Measurements from ENCODE around the gene SHLD2.
"Not testable (repeated sequence)": the region's sequence is repeated elsewhere in the genome, so short reads cannot be mapped to it uniquely, and the experiment has no call there.

The SHLD2 gene

GRCh38 chr10:87105446-87106124 is 10.6 kb downstream of the SHLD2 start:
- Histone ChIP-seq H3F3A (ENCODE audit: insufficient read depth, low read length) (no peaks in the 10 kb centered on the region), H3K27ac (ENCODE audit: low read length) (no peak overlapping the region), H3K9ac (ENCODE audit: low read length) (no peak overlapping the region), H4K20me1 (ENCODE audit: insufficient read depth, low read length) (no peaks in the 10 kb centered on the region), H3K27me3 (replicated peaks; ENCODE audit: insufficient read depth, low read length) (no peaks in the 10 kb centered on the region), H3K9me2 (replicated peaks; ENCODE audit: insufficient read depth, low read length) (no peaks in the 10 kb centered on the region), H3K4me2 (ENCODE audit: low read depth, low read length) (no peak overlapping the region), H3K4me3 (ENCODE audit: low read length) (no peak overlapping the region), H3K4me1 (ENCODE audit: low read length) (no peaks in the 10 kb centered on the region), H2AFZ (ENCODE audit: low read length) (no peak overlapping the region), H3K79me2 (ENCODE audit: low read length) (peaks cover 34% of the 10 kb centered on the region), H3K36me3 (replicated peaks; ENCODE audit: insufficient read depth, low read length) (no peaks in the 10 kb centered on the region; the same call in 1 of the 2 replicates), H3K9me3 (replicated peaks; ENCODE audit: insufficient read depth, low read length) (no peaks in the 10 kb centered on the region)
- TF ChIP-seq EZH2 (optimal IDR thresholded peaks at IDR 0.05; ENCODE audit: low read depth, low read length) (no peak), EZH2phosphoT487 (IDR thresholded peaks at IDR 0.05; ENCODE audit: low read length) (no peak), CTCF (IDR thresholded peaks at IDR 0.05; ENCODE audit: low read length) (no peak)
- no peak for DNase-seq

- H4K20me1 ChIP-seq (ENCODE audit: insufficient read depth, low read length); DNase-seq; H3K4me3 ChIP-seq (ENCODE audit: low read length); H3K9me3 ChIP-seq (replicated peaks; ENCODE audit: insufficient read depth, low read length); H3K4me2 ChIP-seq (ENCODE audit: low read depth, low read length); H3K9ac ChIP-seq (ENCODE audit: low read length); H2AFZ ChIP-seq (ENCODE audit: low read length); H3K79me2 ChIP-seq (ENCODE audit: low read length); H3K27ac ChIP-seq (ENCODE audit: low read length); H3F3A ChIP-seq (ENCODE audit: insufficient read depth, low read length); H3K36me3 ChIP-seq (replicated peaks; ENCODE audit: insufficient read depth, low read length); H3K27me3 ChIP-seq (replicated peaks; ENCODE audit: insufficient read depth, low read length); H3K4me1 ChIP-seq (ENCODE audit: low read length); H3K9me2 ChIP-seq (replicated peaks; ENCODE audit: insufficient read depth, low read length): not testable (repeated sequence)
Measured at GRCh38 chr10:87118122-87118521, 23.1 kb downstream of the SHLD2 start.

GRCh38 chr10:87119029-87119428 is 24.0 kb downstream of the SHLD2 start:
- not testable (repeated sequence) for H3K27ac ChIP-seq (ENCODE audit: low read length); H3K4me3 ChIP-seq (ENCODE audit: low read length); DNase-seq; H3K9me3 ChIP-seq (replicated peaks; ENCODE audit: insufficient read depth, low read length); H4K20me1 ChIP-seq (ENCODE audit: insufficient read depth, low read length); H3F3A ChIP-seq (ENCODE audit: insufficient read depth, low read length); H3K9me2 ChIP-seq (replicated peaks; ENCODE audit: insufficient read depth, low read length); H2AFZ ChIP-seq (ENCODE audit: low read length); H3K9ac ChIP-seq (ENCODE audit: low read length); H3K36me3 ChIP-seq (replicated peaks; ENCODE audit: insufficient read depth, low read length); H3K27me3 ChIP-seq (replicated peaks; ENCODE audit: insufficient read depth, low read length); H3K4me2 ChIP-seq (ENCODE audit: low read depth, low read length); H3K79me2 ChIP-seq (ENCODE audit: low read length); H3K4me1 ChIP-seq (ENCODE audit: low read length)

- H3K4me1 ChIP-seq (ENCODE audit: low read length); H3K9me2 ChIP-seq (replicated peaks; ENCODE audit: insufficient read depth, low read length); H2AFZ ChIP-seq (ENCODE audit: low read length); H3K36me3 ChIP-seq (replicated peaks; ENCODE audit: insufficient read depth, low read length); H3K27me3 ChIP-seq (replicated peaks; ENCODE audit: insufficient read depth, low read length); H3K79me2 ChIP-seq (ENCODE audit: low read length); H3K27ac ChIP-seq (ENCODE audit: low read length); H3K9ac ChIP-seq (ENCODE audit: low read length); H4K20me1 ChIP-seq (ENCODE audit: insufficient read depth, low read length); H3K4me3 ChIP-seq (ENCODE audit: low read length); DNase-seq; H3K9me3 ChIP-seq (replicated peaks; ENCODE audit: insufficient read depth, low read length); H3F3A ChIP-seq (ENCODE audit: insufficient read depth, low read length); H3K4me2 ChIP-seq (ENCODE audit: low read depth, low read length): not testable (repeated sequence)
Measured at GRCh38 chr10:87123351-87123750, 28.3 kb downstream of the SHLD2 start.

- not testable (repeated sequence) for DNase-seq; H3F3A ChIP-seq (ENCODE audit: insufficient read depth, low read length); H3K4me2 ChIP-seq (ENCODE audit: low read depth, low read length); H3K9ac ChIP-seq (ENCODE audit: low read length); H3K27ac ChIP-seq (ENCODE audit: low read length); H3K27me3 ChIP-seq (replicated peaks; ENCODE audit: insufficient read depth, low read length); H2AFZ ChIP-seq (ENCODE audit: low read length); H3K36me3 ChIP-seq (replicated peaks; ENCODE audit: insufficient read depth, low read length); H4K20me1 ChIP-seq (ENCODE audit: insufficient read depth, low read length); H3K9me3 ChIP-seq (replicated peaks; ENCODE audit: insufficient read depth, low read length); H3K4me3 ChIP-seq (ENCODE audit: low read length); H3K79me2 ChIP-seq (ENCODE audit: low read length); H3K4me1 ChIP-seq (ENCODE audit: low read length); H3K9me2 ChIP-seq (replicated peaks; ENCODE audit: insufficient read depth, low read length)
Measured at GRCh38 chr10:87127048-87127447, 32.0 kb downstream of the SHLD2 start.

- not testable (repeated sequence) for H3K27me3 ChIP-seq (replicated peaks; ENCODE audit: insufficient read depth, low read length); H3K27ac ChIP-seq (ENCODE audit: low read length); H2AFZ ChIP-seq (ENCODE audit: low read length); H3K4me2 ChIP-seq (ENCODE audit: low read depth, low read length); H3K9me3 ChIP-seq (replicated peaks; ENCODE audit: insufficient read depth, low read length); H3K36me3 ChIP-seq (replicated peaks; ENCODE audit: insufficient read depth, low read length); H3K9me2 ChIP-seq (replicated peaks; ENCODE audit: insufficient read depth, low read length); H3K79me2 ChIP-seq (ENCODE audit: low read length); H3K9ac ChIP-seq (ENCODE audit: low read length); H4K20me1 ChIP-seq (ENCODE audit: insufficient read depth, low read length); H3F3A ChIP-seq (ENCODE audit: insufficient read depth, low read length); DNase-seq; H3K4me1 ChIP-seq (ENCODE audit: low read length); H3K4me3 ChIP-seq (ENCODE audit: low read length)
Measured at GRCh38 chr10:87127607-87128156, 32.7 kb downstream of the SHLD2 start.

GRCh38 chr10:87132176-87132575 is 37.2 kb downstream of the SHLD2 start:
- not testable (repeated sequence) for H3K79me2 ChIP-seq (ENCODE audit: low read length); DNase-seq; H3K36me3 ChIP-seq (replicated peaks; ENCODE audit: insufficient read depth, low read length); H3K4me2 ChIP-seq (ENCODE audit: low read depth, low read length); H3K27me3 ChIP-seq (replicated peaks; ENCODE audit: insufficient read depth, low read length); H3K9ac ChIP-seq (ENCODE audit: low read length); H3K9me3 ChIP-seq (replicated peaks; ENCODE audit: insufficient read depth, low read length); H3F3A ChIP-seq (ENCODE audit: insufficient read depth, low read length); H3K27ac ChIP-seq (ENCODE audit: low read length); H3K4me3 ChIP-seq (ENCODE audit: low read length); H2AFZ ChIP-seq (ENCODE audit: low read length); H3K9me2 ChIP-seq (replicated peaks; ENCODE audit: insufficient read depth, low read length); H4K20me1 ChIP-seq (ENCODE audit: insufficient read depth, low read length); H3K4me1 ChIP-seq (ENCODE audit: low read length)

Measured in MM.1S (cell line).